ENCODE results near the gene TNK1. TPM values are rescaled to one million over a fixed set of nuclear protein-coding genes. Genes with fewer than 3 reads are reported as not detected.
"Not testable (repeated sequence)": the region's sequence is repeated elsewhere in the genome, so short reads cannot be mapped to it uniquely, and the experiment has no call there.

The TNK1 gene
- total RNA-seq = 0.22 to 0.72 TPM in 2 of 3 replicates, not detected in the other
- long read RNA-seq, partial matches to known transcripts = 0 of 2 reads
- long read RNA-seq, other reads (novel, unspliced or antisense) = 2 of 2 reads

GRCh38 chr17:7380855-7381683 lies at the start of gene TNK1:
TSS of gene TNK1 (plus strand) at chr17:7381089. CDS start at chr17:7382927, 1,838 bp downstream.
- Mint-ChIP-seq H3K27me3 (ENCODE audit: low read depth) (peaks cover 33% of the 10 kb centered on the region), H3K36me3 (ENCODE audit: low read depth) (peaks cover 3% of the 10 kb centered on the region), H3K4me1 (ENCODE audit: low read depth) (peaks cover 17% of the 10 kb centered on the region), H3K9me3 (ENCODE audit: low read depth) (peaks cover 6% of the 10 kb centered on the region), H3K4me3 (ENCODE audit: unreplicated experiment) (peak within 1 kb of the TSS; percentile 66), H3K27ac (ENCODE audit: unreplicated experiment) (no peak within 1 kb of the TSS)
- TF ChIP-seq, protein P1, sequence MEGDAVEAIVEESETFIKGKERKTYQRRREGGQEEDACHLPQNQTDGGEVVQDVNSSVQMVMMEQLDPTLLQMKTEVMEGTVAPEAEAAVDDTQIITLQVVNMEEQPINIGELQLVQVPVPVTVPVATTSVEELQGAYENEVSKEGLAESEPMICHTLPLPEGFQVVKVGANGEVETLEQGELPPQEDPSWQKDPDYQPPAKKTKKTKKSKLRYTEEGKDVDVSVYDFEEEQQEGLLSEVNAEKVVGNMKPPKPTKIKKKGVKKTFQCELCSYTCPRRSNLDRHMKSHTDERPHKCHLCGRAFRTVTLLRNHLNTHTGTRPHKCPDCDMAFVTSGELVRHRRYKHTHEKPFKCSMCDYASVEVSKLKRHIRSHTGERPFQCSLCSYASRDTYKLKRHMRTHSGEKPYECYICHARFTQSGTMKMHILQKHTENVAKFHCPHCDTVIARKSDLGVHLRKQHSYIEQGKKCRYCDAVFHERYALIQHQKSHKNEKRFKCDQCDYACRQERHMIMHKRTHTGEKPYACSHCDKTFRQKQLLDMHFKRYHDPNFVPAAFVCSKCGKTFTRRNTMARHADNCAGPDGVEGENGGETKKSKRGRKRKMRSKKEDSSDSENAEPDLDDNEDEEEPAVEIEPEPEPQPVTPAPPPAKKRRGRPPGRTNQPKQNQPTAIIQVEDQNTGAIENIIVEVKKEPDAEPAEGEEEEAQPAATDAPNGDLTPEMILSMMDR (IDR thresholded peaks at IDR 0.05) = no peak
- DNase-seq (ENCODE audit: low spot score) = no peak

- H3K27ac Mint-ChIP-seq (ENCODE audit: unreplicated experiment) = no peak overlapping the region
- H3K9me3 Mint-ChIP-seq (ENCODE audit: low read depth) = no peaks in the 10 kb centered on the region
- H3K27me3 Mint-ChIP-seq (ENCODE audit: low read depth) = peaks cover 3% of the 10 kb centered on the region
- no peaks in the 10 kb centered on the region for H3K36me3 Mint-ChIP-seq (ENCODE audit: low read depth)
- TF ChIP-seq, protein P1 (IDR thresholded peaks at IDR 0.05) = no peak
- peaks cover 19% of the 10 kb centered on the region for H3K4me1 Mint-ChIP-seq (ENCODE audit: low read depth)
- no peak for DNase-seq (ENCODE audit: low spot score)
- no peak overlapping the region for H3K4me3 Mint-ChIP-seq (ENCODE audit: unreplicated experiment)
Observed at GRCh38 chr17:7332111-7332510, 48.8 kb upstream of the TNK1 start.

DNA sequence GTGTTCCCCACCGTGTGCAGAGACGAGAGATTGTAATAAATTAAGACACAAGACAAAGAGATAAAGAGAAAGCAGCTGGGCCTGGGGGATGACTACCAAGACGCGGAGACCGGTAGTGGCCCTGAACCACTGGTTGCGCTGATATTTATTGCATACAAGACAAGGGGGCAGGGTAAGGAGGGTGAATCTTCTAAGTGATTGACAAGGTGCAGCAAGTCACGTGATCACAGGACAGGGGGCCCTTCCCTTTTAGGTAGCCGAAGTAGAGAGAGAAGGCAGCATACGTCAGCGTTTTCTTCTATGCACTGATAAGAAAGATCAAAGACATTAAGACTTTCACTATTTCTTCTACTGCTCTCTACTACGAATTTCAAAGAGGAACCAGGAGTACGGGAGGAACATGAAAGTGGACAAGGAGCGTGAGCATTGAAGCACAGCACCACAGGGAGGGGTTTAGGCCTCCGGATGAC lies 48.3 kb upstream of the TNK1 start:
- not testable (repeated sequence) for H3K27ac Mint-ChIP-seq (ENCODE audit: unreplicated experiment); DNase-seq (ENCODE audit: low spot score); H3K9me3 Mint-ChIP-seq (ENCODE audit: low read depth); H3K4me3 Mint-ChIP-seq (ENCODE audit: unreplicated experiment); H3K36me3 Mint-ChIP-seq (ENCODE audit: low read depth); H3K27me3 Mint-ChIP-seq (ENCODE audit: low read depth)
- peaks cover 16% of the 10 kb centered on the region for H3K4me1 Mint-ChIP-seq (ENCODE audit: low read depth)

DNA sequence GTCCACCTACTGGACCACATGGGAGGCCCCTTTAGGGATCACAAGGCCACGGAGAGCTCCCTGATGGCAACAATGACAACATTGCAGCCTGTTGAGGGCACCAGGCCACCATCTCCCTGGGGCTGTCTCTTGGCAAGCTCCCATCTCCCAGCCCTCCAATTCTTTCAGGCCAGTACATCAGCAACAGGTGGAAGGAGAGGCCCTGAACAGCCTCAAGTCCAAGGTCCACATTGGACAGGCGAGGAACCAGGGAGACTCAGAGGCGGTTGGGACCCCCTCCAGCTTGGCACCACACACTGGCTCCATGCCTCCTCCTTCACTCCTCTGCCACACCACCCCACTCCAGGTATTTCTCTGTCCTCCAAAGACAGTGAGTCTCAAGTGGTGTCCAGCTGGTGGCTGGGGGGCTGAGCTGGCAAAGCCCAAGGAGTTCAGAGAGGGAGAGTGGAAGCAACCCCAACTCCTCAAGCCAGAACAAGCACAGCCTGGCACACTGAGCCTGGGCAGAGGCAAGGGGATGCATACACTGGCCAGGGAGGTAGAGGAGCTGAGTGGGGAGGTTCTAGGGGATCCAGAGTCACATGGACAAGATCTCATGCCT lies 45.9 kb upstream of the TNK1 start:
- no peak for DNase-seq (ENCODE audit: low spot score)
- Mint-ChIP-seq H3K27me3 (ENCODE audit: low read depth) (peaks cover 4% of the 10 kb centered on the region), H3K9me3 (ENCODE audit: low read depth) (no peaks in the 10 kb centered on the region), H3K27ac (ENCODE audit: unreplicated experiment) (no peak overlapping the region), H3K4me3 (ENCODE audit: unreplicated experiment) (no peak overlapping the region), H3K4me1 (ENCODE audit: low read depth) (peaks cover 1% of the 10 kb centered on the region), H3K36me3 (ENCODE audit: low read depth) (no peaks in the 10 kb centered on the region)
- TF ChIP-seq, protein P1 (IDR thresholded peaks at IDR 0.05) = no peak

GRCh38 chr17:7335765-7336164 lies 45.1 kb upstream of the TNK1 start:
- not testable (repeated sequence) for H3K9me3 Mint-ChIP-seq (ENCODE audit: low read depth); H3K4me1 Mint-ChIP-seq (ENCODE audit: low read depth); H3K27me3 Mint-ChIP-seq (ENCODE audit: low read depth); DNase-seq (ENCODE audit: low spot score); H3K36me3 Mint-ChIP-seq (ENCODE audit: low read depth); H3K4me3 Mint-ChIP-seq (ENCODE audit: unreplicated experiment); H3K27ac Mint-ChIP-seq (ENCODE audit: unreplicated experiment)

Data from chondrocyte (in vitro differentiated cells).